GM12865 (cell line): ENCODE results near the gene PRPF40B.

ENCODE experiments used
- DNase-seq: peaks from one replicate; pipeline ENCODE4 v3.0.0; 2010; ENCODE audit warnings: low read depth
- H3K4me3 ChIP-seq: 2 replicates; pipeline ENCODE4 v1.5.1; 2011; ENCODE audit warnings: mild to moderate bottlenecking, low read depth, low read length, control low read depth
- CTCF ChIP-seq: IDR thresholded peaks from 2 replicates; pipeline ENCODE4 v1.5.1; 2011; ENCODE audit warnings: low read length, control low read depth, low read depth, inconsistent platforms; ENCODE audit not compliant: insufficient read depth; ENCODE audit errors: missing control alignments

PRPF40B gene

GRCh38 chr12:49645146-49646039 is 22.0 kb downstream of the PRPF40B start:
- H3K4me3 ChIP-seq = no peak overlapping the region
- no peak for TF ChIP-seq CTCF
- no peak for DNase-seq

GRCh38 chr12:49646331-49646830 is 23.0 kb downstream of the PRPF40B start:
- DNase-seq = no peak
- TF ChIP-seq CTCF = no peak
- H3K4me3 ChIP-seq = no peak overlapping the region

- H3K4me3 ChIP-seq = no peak overlapping the region
- no peak for DNase-seq
- no peak for TF ChIP-seq CTCF
Observed at GRCh38 chr12:49646871-49647654, 23.7 kb downstream of the PRPF40B start.

- TF ChIP-seq CTCF = no peak
- DNase-seq = peak; percentile 39
Observed at GRCh38 chr12:49647827-49648711, 24.7 kb downstream of the PRPF40B start.

GRCh38 chr12:49648712-49649003 is 25.3 kb downstream of the PRPF40B start:
- no peak for TF ChIP-seq CTCF
- H3K4me3 ChIP-seq = no peak overlapping the region
- DNase-seq = no peak

More at GRCh38 chr12:49647827-49648711, 24.7 kb downstream of the PRPF40B start:
- no peak overlapping the region for H3K4me3 ChIP-seq

GRCh38 chr12:49649445-49649844 is 26.1 kb downstream of the PRPF40B start:
- no peak for TF ChIP-seq CTCF
- no peak for DNase-seq
- H3K4me3 ChIP-seq = no peak overlapping the region
